ENCODE measurements around the gene PFKP. TPM values are rescaled to one million over a fixed set of nuclear protein-coding genes. Genes with fewer than 3 reads are reported as not detected.

Gene PFKP
- total RNA-seq, 1 donor from 2014 or later = 46.7 TPM

DNA sequence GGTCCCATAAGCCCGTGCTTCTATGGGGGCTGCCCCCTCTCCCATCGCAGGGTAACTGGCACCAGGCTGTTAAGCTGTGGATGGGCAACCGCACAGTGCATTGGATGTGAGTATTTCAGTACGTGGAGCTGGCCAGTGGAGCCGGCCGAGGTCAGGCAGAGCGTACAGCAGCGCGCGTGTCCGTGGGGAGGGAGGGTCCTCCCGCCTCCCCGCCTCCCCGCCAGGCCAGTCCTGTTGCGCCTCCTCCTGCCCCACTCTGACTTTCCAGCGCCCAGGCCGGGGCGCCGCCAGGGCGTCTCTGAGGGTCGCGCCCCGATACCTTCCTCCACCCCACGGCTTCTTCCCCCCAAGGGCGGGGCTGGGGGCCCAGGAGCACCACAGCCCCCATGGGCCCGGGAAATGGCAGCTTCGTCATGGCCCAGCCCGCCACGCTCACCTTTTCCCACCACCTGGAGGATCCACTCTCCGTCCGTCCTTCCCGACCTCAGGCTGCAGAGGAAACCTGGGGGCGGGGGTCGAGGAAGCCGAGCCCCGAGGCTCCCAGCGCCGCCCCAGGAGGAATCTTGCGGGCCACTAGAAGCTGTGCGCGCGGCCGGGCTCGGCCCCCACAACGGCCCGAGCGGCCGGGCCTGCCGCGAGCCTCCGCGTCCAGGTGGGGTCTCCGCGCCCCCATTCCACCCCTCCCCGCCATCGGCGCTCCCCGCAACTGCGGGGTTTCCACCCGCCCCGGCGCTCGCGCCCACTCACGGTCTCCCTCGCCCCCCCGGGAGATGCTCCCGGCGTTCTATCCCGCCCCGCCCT lies 831 bp upstream of the PFKP start:
- DNase-seq (ENCODE audit: extremely low spot score in 2 of 2) = no peak
- peaks cover 19% of the 10 kb centered on the region for H3K4me1 ChIP-seq
- no peaks in the 10 kb centered on the region for H3K36me3 ChIP-seq
- intact Hi-C loops (cut with DNase I) = no loop called here
- no peak for TF ChIP-seq POLR2A (IDR thresholded peaks at IDR 0.05)
- TF ChIP-seq CTCF (IDR thresholded peaks at IDR 0.05) = no peak
- TF ChIP-seq POLR2AphosphoS5 (IDR thresholded peaks at IDR 0.05; ENCODE audit: insufficient read depth in 1 of 2, low read depth in 1 of 2) = no peak
- H3K4me3 ChIP-seq = peak overlapping the region; percentile 72 to 86
- no peak overlapping the region for H3K27ac ChIP-seq
- no peaks in the 10 kb centered on the region for H3K9me3 ChIP-seq
- H3K27me3 ChIP-seq = no peaks in the 10 kb centered on the region

- intact Hi-C loops (cut with DNase I) = no loop called here
- H3K4me3 ChIP-seq = peak overlapping the region; percentile 72 to 86
- peaks cover 19% of the 10 kb centered on the region for H3K4me1 ChIP-seq
- H3K27ac ChIP-seq = peak overlapping the region; percentile 78
- H3K36me3 ChIP-seq = no peaks in the 10 kb centered on the region
- no peak for DNase-seq (ENCODE audit: extremely low spot score in 2 of 2)
- H3K9me3 ChIP-seq = no peaks in the 10 kb centered on the region
- TF ChIP-seq CTCF (IDR thresholded peaks at IDR 0.05) (no peak), POLR2A (IDR thresholded peaks at IDR 0.05) (no peak), POLR2AphosphoS5 (IDR thresholded peaks at IDR 0.05; ENCODE audit: insufficient read depth in 1 of 2, low read depth in 1 of 2) (no peak)
- no peaks in the 10 kb centered on the region for H3K27me3 ChIP-seq
Observed at GRCh38 chr10:3067859-3068179, 471 bp downstream of the PFKP start.

DNA sequence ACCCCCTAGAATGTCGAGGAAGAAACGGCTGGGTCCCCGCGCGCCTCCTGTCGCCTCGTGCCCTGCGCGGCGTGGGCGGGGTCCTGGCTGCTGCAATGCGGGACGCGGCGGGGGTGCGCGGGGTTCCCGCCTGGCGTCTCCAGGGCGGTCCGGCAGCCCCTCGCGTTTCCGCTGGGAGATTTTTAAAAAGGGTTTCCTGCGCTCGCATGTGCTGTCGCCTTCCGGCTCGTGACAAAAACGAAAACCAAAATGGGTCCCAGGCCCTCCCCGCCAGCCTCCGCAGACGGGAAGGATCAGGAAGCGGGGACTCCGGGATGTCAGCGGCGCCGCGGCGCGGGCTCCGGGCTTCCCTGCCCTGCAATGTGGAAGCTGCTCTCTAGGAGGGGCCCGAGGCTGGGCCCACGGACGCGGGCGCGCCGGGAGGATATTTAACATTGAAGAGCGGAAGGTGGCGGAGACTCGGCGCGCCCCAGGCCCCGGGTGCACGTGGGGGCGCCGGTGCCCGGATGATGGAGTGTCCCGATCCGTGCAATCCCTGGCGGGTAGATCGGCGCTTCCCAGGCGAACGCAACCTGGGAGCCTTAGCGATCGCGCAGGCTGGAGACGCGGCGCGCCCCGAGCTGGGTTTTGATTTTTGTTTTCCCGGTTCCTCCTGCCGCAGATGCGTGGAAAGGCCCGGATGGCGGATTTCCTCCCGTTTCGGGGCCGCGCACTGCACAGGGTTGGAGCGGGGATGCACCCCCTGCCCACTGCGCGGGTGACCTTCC lies 1.0 kb downstream of the PFKP start:
- intact Hi-C loops (cut with DNase I) = no loop called here
- TF ChIP-seq POLR2AphosphoS5 (IDR thresholded peaks at IDR 0.05; ENCODE audit: insufficient read depth in 1 of 2, low read depth in 1 of 2) (peak in 1 of 2 donors; percentile 67), CTCF (IDR thresholded peaks at IDR 0.05) (peak in 2 of 3 experiments; percentile 21 to 23), POLR2A (IDR thresholded peaks at IDR 0.05) (no peak)
- peak overlapping the region; percentile 72 to 86 for H3K4me3 ChIP-seq
- no peaks in the 10 kb centered on the region for H3K9me3 ChIP-seq
- DNase-seq (ENCODE audit: extremely low spot score in 2 of 2) = no peak
- H3K36me3 ChIP-seq = no peaks in the 10 kb centered on the region
- peaks cover 19% of the 10 kb centered on the region for H3K4me1 ChIP-seq
- no peaks in the 10 kb centered on the region for H3K27me3 ChIP-seq
- H3K27ac ChIP-seq = peak overlapping the region; percentile 78

GRCh38 chr10:3068968-3069737 lies 1.8 kb downstream of the PFKP start:
- peak overlapping the region; percentile 78 for H3K27ac ChIP-seq
- peak overlapping the region; percentile 72 to 86 for H3K4me3 ChIP-seq
- no peak for TF ChIP-seq POLR2AphosphoS5 (IDR thresholded peaks at IDR 0.05; ENCODE audit: insufficient read depth in 1 of 2, low read depth in 1 of 2)
- no peak for TF ChIP-seq CTCF (IDR thresholded peaks at IDR 0.05)
- no peak for TF ChIP-seq POLR2A (IDR thresholded peaks at IDR 0.05)
- H3K4me1 ChIP-seq = peaks cover 19% of the 10 kb centered on the region
- intact Hi-C loops (cut with DNase I) = no loop called here
- DNase-seq (ENCODE audit: extremely low spot score in 2 of 2) = no peak
- no peaks in the 10 kb centered on the region for H3K36me3 ChIP-seq
- no peaks in the 10 kb centered on the region for H3K27me3 ChIP-seq
- H3K9me3 ChIP-seq = no peaks in the 10 kb centered on the region
